Panc1 (cell line): Measurements from ENCODE around the gene GGA1.

Source experiments
- POLR2AphosphoS5 ChIP-seq: IDR thresholded peaks from 2 replicates; pipeline ENCODE4 v1.6.1; 2012; ENCODE audit warnings: mild to moderate bottlenecking, low read depth, low read length, moderate library complexity
- SIN3A ChIP-seq: IDR thresholded peaks from 2 replicates; pipeline ENCODE4 v1.6.1; 2012; ENCODE audit warnings: low read depth, mild to moderate bottlenecking, low read length, moderate library complexity, borderline replicate concordance; ENCODE audit not compliant: insufficient read depth
- TCF7L2 ChIP-seq: IDR thresholded peaks from 2 replicates; pipeline ENCODE4 v1.6.1; 2011; ENCODE audit warnings: mild to moderate bottlenecking, low read depth, low read length, inconsistent platforms
- TF ChIP-seq, protein P1 (sequence below): fragments of 450-650 bp; IDR thresholded peaks from 2 replicates; pipeline ENCODE4 v1.5.1; 2017; ENCODE audit warnings: mild to moderate bottlenecking

DNA sequence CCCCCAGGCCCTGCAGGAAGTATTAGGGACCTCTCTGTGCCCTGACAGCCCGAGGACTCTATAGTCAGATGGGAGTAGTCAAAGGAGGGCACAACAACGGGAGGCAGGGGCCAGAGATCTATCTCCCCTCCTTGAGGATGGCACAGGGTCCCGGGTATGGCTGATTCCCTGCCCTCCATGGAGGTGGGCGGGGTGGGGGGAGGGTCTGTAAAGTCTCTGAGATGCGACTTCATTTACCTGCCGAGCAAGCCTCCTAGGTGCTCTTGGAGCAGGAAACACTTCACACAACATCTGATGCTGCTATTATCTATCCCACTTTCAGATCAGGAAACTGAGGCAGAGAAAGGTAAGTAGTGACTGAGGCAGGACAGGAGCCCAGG, 49.1 kb upstream of the GGA1 start:
- TF ChIP-seq, protein P1, sequence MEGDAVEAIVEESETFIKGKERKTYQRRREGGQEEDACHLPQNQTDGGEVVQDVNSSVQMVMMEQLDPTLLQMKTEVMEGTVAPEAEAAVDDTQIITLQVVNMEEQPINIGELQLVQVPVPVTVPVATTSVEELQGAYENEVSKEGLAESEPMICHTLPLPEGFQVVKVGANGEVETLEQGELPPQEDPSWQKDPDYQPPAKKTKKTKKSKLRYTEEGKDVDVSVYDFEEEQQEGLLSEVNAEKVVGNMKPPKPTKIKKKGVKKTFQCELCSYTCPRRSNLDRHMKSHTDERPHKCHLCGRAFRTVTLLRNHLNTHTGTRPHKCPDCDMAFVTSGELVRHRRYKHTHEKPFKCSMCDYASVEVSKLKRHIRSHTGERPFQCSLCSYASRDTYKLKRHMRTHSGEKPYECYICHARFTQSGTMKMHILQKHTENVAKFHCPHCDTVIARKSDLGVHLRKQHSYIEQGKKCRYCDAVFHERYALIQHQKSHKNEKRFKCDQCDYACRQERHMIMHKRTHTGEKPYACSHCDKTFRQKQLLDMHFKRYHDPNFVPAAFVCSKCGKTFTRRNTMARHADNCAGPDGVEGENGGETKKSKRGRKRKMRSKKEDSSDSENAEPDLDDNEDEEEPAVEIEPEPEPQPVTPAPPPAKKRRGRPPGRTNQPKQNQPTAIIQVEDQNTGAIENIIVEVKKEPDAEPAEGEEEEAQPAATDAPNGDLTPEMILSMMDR, result no peak
- TF ChIP-seq POLR2AphosphoS5 (no peak), TCF7L2 (no peak), SIN3A (no peak)
